ENCODE data around the gene SYNGR4. TPM values are rescaled to one million over a fixed set of nuclear protein-coding genes. Genes with fewer than 3 reads are reported as not detected.
"Not testable (repeated sequence)": the region's sequence is repeated elsewhere in the genome, so short reads cannot be mapped to it uniquely, and the experiment has no call there.

SYNGR4 gene
- total and polyA plus RNA-seq, 2 experiments from 2014 or later, result not detected

- no peak for DNase-seq
- Histone ChIP-seq H3F3A (ENCODE audit: insufficient read depth) (no peaks in the 10 kb centered on the region), H2AFZ (no peak overlapping the region), H4K20me1 (ENCODE audit: insufficient read depth) (no peaks in the 10 kb centered on the region), H3K27me3 (replicated peaks; ENCODE audit: insufficient read depth) (no peaks in the 10 kb centered on the region), H3K79me2 (ENCODE audit: insufficient read depth) (no peaks in the 10 kb centered on the region), H3K36me3 (ENCODE audit: low read depth) (no peaks in the 10 kb centered on the region), H3K27ac (no peak overlapping the region), H3K4me1 (ENCODE audit: insufficient read depth) (no peaks in the 10 kb centered on the region), H3K9ac (no peak overlapping the region), H3K4me2 (ENCODE audit: unreplicated experiment) (no peak overlapping the region), H3K4me3 (no peak overlapping the region), H3K9me2 (ENCODE audit: insufficient read depth) (no peaks in the 10 kb centered on the region), H3K9me3 (ENCODE audit: low read depth) (no peaks in the 10 kb centered on the region)
- 87 to 93% methylated on average over 8 to 11 of the region's 11 CpGs for WGBS, 2 experiments (ENCODE audit: low coverage in 1 of 2, low lambda C conversion rate in 2 of 2, missing lambda C conversion rate in 2 of 2)
- in situ Hi-C loops (cut with MboI), result no loop called here
- TF ChIP-seq EZH2phosphoT487 (IDR thresholded peaks at IDR 0.05; ENCODE audit: insufficient read depth, low read depth), result no peak
- no peak for TF ChIP-seq EZH2 (IDR thresholded peaks at IDR 0.05; ENCODE audit: insufficient read depth, poor library complexity, severe bottlenecking)
Measured at GRCh38 chr19:48365602-48366001, 1.4 kb downstream of the SYNGR4 start.

GRCh38 chr19:48367855-48368254 lies 3.7 kb downstream of the SYNGR4 start:
- no peaks in the 10 kb centered on the region for H3F3A ChIP-seq (ENCODE audit: insufficient read depth)

GRCh38 chr19:48368936-48369335 lies 4.8 kb downstream of the SYNGR4 start:
- in situ Hi-C loops (cut with MboI), result no loop called here
- Histone ChIP-seq H2AFZ (no peak overlapping the region), H3K9me2 (ENCODE audit: insufficient read depth) (no peaks in the 10 kb centered on the region), H3K27me3 (replicated peaks; ENCODE audit: insufficient read depth) (no peaks in the 10 kb centered on the region), H3K36me3 (ENCODE audit: low read depth) (no peaks in the 10 kb centered on the region), H3K4me2 (ENCODE audit: unreplicated experiment) (no peak overlapping the region), H4K20me1 (ENCODE audit: insufficient read depth) (no peaks in the 10 kb centered on the region), H3K4me3 (no peak overlapping the region), H3K9ac (no peak overlapping the region), H3K9me3 (ENCODE audit: low read depth) (no peaks in the 10 kb centered on the region), H3F3A (ENCODE audit: insufficient read depth) (no peaks in the 10 kb centered on the region), H3K79me2 (ENCODE audit: insufficient read depth) (no peaks in the 10 kb centered on the region), H3K4me1 (ENCODE audit: insufficient read depth) (no peaks in the 10 kb centered on the region), H3K27ac (no peak overlapping the region)
- 54 to 77% methylated on average over 10 to 14 of the region's 14 CpGs for WGBS, 2 experiments (ENCODE audit: low coverage in 1 of 2, low lambda C conversion rate in 2 of 2, missing lambda C conversion rate in 2 of 2)
- no peak for TF ChIP-seq EZH2 (IDR thresholded peaks at IDR 0.05; ENCODE audit: insufficient read depth, poor library complexity, severe bottlenecking)
- no peak for TF ChIP-seq EZH2phosphoT487 (IDR thresholded peaks at IDR 0.05; ENCODE audit: insufficient read depth, low read depth)
- DNase-seq, result no peak

More at GRCh38 chr19:48367855-48368254, 3.7 kb downstream of the SYNGR4 start:
- no peak for DNase-seq
- 59 to 65% methylated on average over 5 of the region's 5 CpGs for WGBS, 2 experiments (ENCODE audit: low coverage in 1 of 2, low lambda C conversion rate in 2 of 2, missing lambda C conversion rate in 2 of 2)
- Histone ChIP-seq H3K9ac (no peak overlapping the region), H2AFZ (no peak overlapping the region), H4K20me1 (ENCODE audit: insufficient read depth) (no peaks in the 10 kb centered on the region), H3K4me3 (no peak overlapping the region), H3K79me2 (ENCODE audit: insufficient read depth) (no peaks in the 10 kb centered on the region), H3K9me2 (ENCODE audit: insufficient read depth) (no peaks in the 10 kb centered on the region), H3K4me2 (ENCODE audit: unreplicated experiment) (no peak overlapping the region), H3K27me3 (replicated peaks; ENCODE audit: insufficient read depth) (no peaks in the 10 kb centered on the region), H3K4me1 (ENCODE audit: insufficient read depth) (no peaks in the 10 kb centered on the region), H3K9me3 (ENCODE audit: low read depth) (no peaks in the 10 kb centered on the region), H3K27ac (no peak overlapping the region), H3K36me3 (ENCODE audit: low read depth) (no peaks in the 10 kb centered on the region)
- in situ Hi-C loops (cut with MboI), result no loop called here
- TF ChIP-seq EZH2phosphoT487 (IDR thresholded peaks at IDR 0.05; ENCODE audit: insufficient read depth, low read depth) (no peak), EZH2 (IDR thresholded peaks at IDR 0.05; ENCODE audit: insufficient read depth, poor library complexity, severe bottlenecking) (no peak)

- in situ Hi-C loops (cut with MboI), result no loop called here
Measured at GRCh38 chr19:48370955-48371354, 6.8 kb downstream of the SYNGR4 start.

GRCh38 chr19:48371367-48371766 lies 7.2 kb downstream of the SYNGR4 start:
- no peaks in the 10 kb centered on the region for H4K20me1 ChIP-seq (ENCODE audit: insufficient read depth)
- no peaks in the 10 kb centered on the region for H3K4me1 ChIP-seq (ENCODE audit: insufficient read depth)
- no peak overlapping the region for H3K4me3 ChIP-seq
- 45 to 56% methylated on average over 7 of the region's 7 CpGs for WGBS, 2 experiments (ENCODE audit: low coverage in 1 of 2, low lambda C conversion rate in 2 of 2, missing lambda C conversion rate in 2 of 2)
- H3K79me2 ChIP-seq (ENCODE audit: insufficient read depth), result no peaks in the 10 kb centered on the region
- no peak overlapping the region for H3K4me2 ChIP-seq (ENCODE audit: unreplicated experiment)
- H3K9ac ChIP-seq, result no peak overlapping the region
- no peaks in the 10 kb centered on the region for H3K9me2 ChIP-seq (ENCODE audit: insufficient read depth)
- no peaks in the 10 kb centered on the region for H3F3A ChIP-seq (ENCODE audit: insufficient read depth)
- no peak for DNase-seq
- no peaks in the 10 kb centered on the region for H3K9me3 ChIP-seq (ENCODE audit: low read depth)
- no peaks in the 10 kb centered on the region for H3K36me3 ChIP-seq (ENCODE audit: low read depth)
- H2AFZ ChIP-seq, result no peak overlapping the region
- H3K27ac ChIP-seq, result no peak overlapping the region
- in situ Hi-C loops (cut with MboI), result no loop called here
- H3K27me3 ChIP-seq (replicated peaks; ENCODE audit: insufficient read depth), result no peaks in the 10 kb centered on the region
- TF ChIP-seq EZH2 (IDR thresholded peaks at IDR 0.05; ENCODE audit: insufficient read depth, poor library complexity, severe bottlenecking) (no peak), EZH2phosphoT487 (IDR thresholded peaks at IDR 0.05; ENCODE audit: insufficient read depth, low read depth) (no peak)

More at GRCh38 chr19:48370955-48371354, 6.8 kb downstream of the SYNGR4 start:
- Histone ChIP-seq H3K9me2 (ENCODE audit: insufficient read depth) (no peaks in the 10 kb centered on the region), H3K9ac (no peak overlapping the region), H3K4me1 (ENCODE audit: insufficient read depth) (no peaks in the 10 kb centered on the region), H3K36me3 (ENCODE audit: low read depth) (no peaks in the 10 kb centered on the region), H3K79me2 (ENCODE audit: insufficient read depth) (no peaks in the 10 kb centered on the region), H3K27ac (no peak overlapping the region), H3K27me3 (replicated peaks; ENCODE audit: insufficient read depth) (no peaks in the 10 kb centered on the region), H3K4me3 (no peak overlapping the region), H3K9me3 (ENCODE audit: low read depth) (no peaks in the 10 kb centered on the region), H4K20me1 (ENCODE audit: insufficient read depth) (no peaks in the 10 kb centered on the region), H3F3A (ENCODE audit: insufficient read depth) (no peaks in the 10 kb centered on the region), H3K4me2 (ENCODE audit: unreplicated experiment) (no peak overlapping the region), H2AFZ (no peak overlapping the region)
- no peak for DNase-seq
- 79 to 87% methylated on average over 3 to 4 of the region's 4 CpGs for WGBS, 2 experiments (ENCODE audit: low coverage in 1 of 2, low lambda C conversion rate in 2 of 2, missing lambda C conversion rate in 2 of 2)
- no peak for TF ChIP-seq EZH2 (IDR thresholded peaks at IDR 0.05; ENCODE audit: insufficient read depth, poor library complexity, severe bottlenecking)
- TF ChIP-seq EZH2phosphoT487 (IDR thresholded peaks at IDR 0.05; ENCODE audit: insufficient read depth, low read depth), result no peak

GRCh38 chr19:48371771-48372170 lies 7.6 kb downstream of the SYNGR4 start:
- H3K36me3 ChIP-seq (ENCODE audit: low read depth); H3F3A ChIP-seq (ENCODE audit: insufficient read depth); H3K27me3 ChIP-seq (replicated peaks; ENCODE audit: insufficient read depth); DNase-seq; H2AFZ ChIP-seq; H3K9me3 ChIP-seq (ENCODE audit: low read depth); H3K4me3 ChIP-seq; H3K9ac ChIP-seq; H3K79me2 ChIP-seq (ENCODE audit: insufficient read depth); H4K20me1 ChIP-seq (ENCODE audit: insufficient read depth); H3K27ac ChIP-seq; H3K4me1 ChIP-seq (ENCODE audit: insufficient read depth); H3K9me2 ChIP-seq (ENCODE audit: insufficient read depth); in situ Hi-C loops (cut with MboI); H3K4me2 ChIP-seq (ENCODE audit: unreplicated experiment): not testable (repeated sequence)
- WGBS, 2 experiments (ENCODE audit: low coverage in 1 of 2, low lambda C conversion rate in 2 of 2, missing lambda C conversion rate in 2 of 2), result 89% methylated on average over 5 of the region's 5 CpGs
